GM18861 (cell line): ENCODE measurements around the gene DLG2.
A peak's percentile ranks its signal among the peaks of the same experiment; 100 is the strongest.

Experiments
- ATAC-seq: cut with Tn5 transposase; IDR thresholded peaks from one replicate; pipeline ENCODE4 v1.9.1; 2021; ENCODE audit not compliant: unreplicated experiment

Gene DLG2

GRCh38 chr11:85132851-85133585, 494.1 kb downstream of the DLG2 start:
- no peak for ATAC-seq

DNA sequence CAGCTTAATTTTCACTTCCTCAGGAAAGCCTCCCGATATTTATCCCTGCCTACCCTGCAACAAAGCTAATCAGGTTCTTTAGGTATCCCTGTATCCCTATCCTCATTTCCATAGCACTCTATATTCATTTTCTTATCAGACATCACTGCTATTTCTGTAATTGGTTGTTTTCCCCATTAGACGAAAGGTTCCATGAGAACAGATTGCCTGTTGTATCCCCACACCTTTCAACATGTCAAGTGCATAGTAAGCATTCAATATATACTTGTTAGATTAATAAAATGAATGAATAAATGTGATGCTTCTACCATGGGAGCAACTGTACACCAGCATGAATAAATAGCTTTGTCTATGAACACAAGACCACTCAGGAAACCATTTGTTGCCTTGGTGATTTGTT, 499.8 kb downstream of the DLG2 start:
- ATAC-seq, result no peak

DNA sequence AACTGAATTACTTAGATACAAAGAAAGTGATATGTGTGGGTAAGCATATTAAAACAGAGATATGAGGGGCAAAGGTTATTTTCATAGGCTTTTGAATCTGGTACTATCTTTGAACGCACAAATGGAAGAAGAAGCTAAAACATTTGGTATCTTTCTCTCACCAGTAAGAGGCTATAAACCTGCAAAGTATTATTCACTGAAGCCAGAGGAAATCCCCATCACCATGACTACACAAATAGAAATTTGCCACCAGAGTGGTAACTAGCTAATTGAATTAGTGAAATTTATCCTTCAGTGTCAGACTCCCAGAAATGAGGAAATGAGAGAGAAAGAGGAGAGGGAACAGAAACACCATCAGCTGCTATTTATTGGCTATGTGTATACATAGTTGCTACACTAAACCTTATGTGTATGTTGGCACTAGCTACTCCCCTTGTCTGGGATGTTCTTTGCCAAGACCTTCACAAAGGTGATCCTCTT, 503.4 kb downstream of the DLG2 start:
- peak; percentile 96 for ATAC-seq

DNA sequence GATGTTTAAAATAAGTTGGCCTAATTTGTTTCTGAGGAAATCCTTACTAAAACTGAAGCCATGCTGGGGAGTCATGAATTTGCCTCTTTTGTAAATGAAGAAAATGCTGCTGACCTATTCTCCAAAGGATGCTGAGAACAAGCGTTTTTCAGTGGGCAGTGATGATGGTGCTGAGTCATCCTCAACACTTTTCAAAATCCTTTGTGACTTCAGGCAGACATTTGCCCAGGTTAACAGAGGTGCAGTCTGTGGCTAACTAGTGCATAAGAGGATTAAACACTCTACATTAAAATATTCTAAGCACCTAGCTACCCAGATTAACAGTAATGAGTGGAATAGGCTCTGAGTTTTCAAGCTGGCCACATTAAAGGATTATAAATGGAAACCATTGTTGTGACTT, 509.0 kb downstream of the DLG2 start:
- ATAC-seq, result no peak

DNA sequence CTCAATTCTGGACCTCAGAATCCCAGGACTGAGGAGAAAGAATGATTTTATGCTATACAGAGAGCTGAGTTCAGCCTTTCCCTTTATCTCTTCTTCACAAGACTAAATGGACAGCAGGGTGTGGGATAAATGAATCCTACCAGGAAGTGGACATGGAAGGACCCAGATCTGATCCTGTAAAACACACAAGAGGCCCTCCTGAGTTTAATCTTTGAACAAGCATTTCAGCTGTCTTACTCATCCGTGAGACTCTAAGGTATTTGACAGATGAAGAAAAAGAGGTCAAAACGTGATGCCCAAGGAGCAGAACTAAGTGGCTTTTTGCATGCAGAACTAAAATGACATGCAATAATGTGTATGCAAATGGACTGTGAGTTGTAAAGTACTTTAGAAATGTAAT, 511.3 kb downstream of the DLG2 start:
- ATAC-seq, result no peak

GRCh38 chr11:85114786-85115185, 512.4 kb downstream of the DLG2 start:
- no peak for ATAC-seq

- ATAC-seq, result peak; percentile 95
Measured at GRCh38 chr11:85110246-85110645, 516.9 kb downstream of the DLG2 start.

DNA sequence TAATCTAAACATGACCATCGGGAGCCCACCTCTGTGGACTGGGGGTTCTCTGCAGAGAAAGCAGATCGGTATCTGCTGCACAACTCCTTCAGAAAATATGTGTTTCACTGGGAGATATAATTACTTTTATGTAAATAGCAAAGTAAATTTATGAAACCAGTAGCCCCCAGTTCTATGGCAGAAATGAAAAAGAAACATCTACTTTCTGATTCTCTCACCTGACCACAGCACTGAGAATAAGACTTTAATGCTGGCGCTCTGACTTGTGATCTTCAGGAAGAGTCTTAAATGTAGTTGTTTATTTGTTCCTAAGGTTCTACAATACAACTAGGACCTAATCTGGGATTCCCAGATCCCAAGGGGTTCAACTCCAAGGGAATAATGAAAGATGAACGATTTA, 518.0 kb downstream of the DLG2 start:
- ATAC-seq, result peak; percentile 56

DNA sequence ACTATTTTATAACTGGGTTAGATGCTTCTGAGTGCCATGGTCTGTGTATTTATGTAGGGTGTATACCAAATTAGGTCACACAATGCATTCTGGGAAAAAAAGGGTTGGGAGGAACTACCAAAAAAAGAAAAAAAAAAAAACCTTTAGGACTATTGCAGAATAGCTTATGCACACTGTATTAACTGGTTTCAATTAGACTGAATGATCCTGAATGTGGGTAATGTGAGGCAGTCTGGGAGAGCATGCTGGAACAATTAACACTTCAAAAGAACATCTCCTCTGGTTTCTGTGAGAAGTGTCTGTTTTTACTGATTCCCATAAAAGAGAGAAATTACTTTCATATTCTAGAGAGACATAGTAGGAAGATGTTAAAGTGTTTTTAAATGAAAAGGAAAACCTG, 521.3 kb downstream of the DLG2 start:
- ATAC-seq, result no peak

DNA sequence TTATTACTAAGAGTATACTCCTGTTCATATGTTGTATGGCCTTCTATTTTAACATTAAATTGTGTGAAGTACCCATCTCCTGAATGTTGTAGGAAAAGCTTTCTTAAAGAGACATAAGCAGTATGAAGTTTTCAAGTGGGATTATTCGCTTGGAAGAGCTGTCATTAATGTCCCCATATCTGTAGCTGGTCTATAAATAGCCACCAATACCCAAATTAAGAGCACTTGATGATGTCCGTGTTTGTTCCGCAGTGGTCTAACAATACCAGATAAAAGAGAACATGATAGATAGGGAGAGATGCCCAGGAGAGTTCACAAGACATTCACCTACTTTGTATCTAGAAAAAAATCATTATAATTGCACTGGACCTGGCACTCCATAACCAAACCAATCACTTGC, 527.6 kb downstream of the DLG2 start:
- no peak for ATAC-seq

GRCh38 chr11:85098996-85099395, 528.1 kb downstream of the DLG2 start:
- no peak for ATAC-seq

DNA sequence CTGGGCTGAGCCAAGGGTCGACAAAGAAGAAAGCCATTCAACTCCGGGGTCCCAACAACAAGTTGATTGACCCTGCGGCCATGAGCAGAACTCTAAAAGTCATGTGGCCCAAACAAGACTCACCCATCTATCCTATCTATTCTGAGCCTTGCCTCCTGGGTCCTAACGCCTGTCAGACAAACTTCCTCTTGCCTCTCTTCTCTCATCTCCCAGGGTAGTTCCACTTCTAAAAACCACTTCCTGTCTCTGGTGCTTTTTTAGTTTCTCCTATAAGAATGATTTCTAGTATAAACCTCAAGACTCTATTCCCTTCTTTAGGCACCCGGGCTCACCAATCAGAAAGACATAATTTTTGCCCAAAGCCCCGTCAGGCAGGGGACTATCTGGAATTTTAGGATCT, 530.2 kb downstream of the DLG2 start:
- ATAC-seq, result peak; percentile 55

GRCh38 chr11:85095239-85095638, 531.9 kb downstream of the DLG2 start:
- no peak for ATAC-seq

DNA sequence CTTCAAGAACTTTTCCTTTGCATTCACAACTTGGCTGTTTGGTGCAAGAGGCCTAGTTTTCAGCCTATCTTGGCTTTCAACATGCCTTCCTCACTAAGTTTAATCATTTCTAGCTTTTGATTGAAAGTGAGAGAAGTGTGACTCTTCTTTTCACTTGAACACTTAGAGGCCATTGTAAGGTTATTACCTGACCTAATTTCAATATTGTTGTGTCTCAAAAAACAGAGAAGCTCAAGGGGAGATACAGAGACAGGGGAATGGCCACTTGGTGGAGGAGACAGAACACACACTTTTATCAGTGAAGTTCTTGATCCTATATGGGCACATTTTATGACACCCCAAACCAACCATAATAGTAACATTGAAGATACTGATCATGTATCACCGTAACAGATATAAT, 532.3 kb downstream of the DLG2 start:
- peak; percentile 59 for ATAC-seq

DNA sequence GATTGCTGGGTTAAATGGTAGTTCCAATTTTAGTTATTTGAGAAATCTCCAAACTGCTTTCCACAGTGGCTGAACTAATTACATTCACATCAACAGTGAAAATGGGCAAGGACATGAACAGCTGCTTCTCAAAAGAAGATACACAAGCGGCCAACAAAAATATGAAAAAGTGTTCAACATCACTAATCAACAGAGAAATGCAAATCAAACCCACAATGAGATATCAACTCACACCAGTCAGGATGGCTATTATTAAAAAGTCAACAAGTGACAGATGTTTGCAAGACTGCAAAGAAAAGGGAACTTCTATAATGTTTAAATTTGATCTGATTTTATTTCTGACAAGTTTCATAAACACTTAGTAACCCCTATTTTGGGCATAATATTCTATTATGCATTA, 537.5 kb downstream of the DLG2 start:
- peak; percentile 44 for ATAC-seq

DNA sequence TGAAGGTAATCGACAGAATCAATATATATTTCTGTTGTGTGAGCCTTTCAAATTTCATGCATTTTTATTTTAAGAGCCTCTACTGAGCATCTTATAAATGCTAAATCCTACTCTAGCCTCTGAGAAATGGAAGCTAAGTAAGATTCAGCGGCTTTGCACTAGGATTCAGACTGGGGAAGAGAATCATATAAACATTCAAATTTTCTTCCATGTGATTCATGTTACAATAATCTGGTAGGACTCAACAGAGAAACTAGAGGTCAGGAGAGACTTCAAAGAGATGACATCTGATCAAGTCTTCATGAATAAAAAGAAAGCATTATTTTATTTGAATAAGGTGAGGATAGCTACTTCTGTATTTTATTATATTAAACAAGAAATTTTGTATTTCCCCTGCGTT, 538.9 kb downstream of the DLG2 start:
- ATAC-seq, result no peak

GRCh38 chr11:85086504-85087284, 540.5 kb downstream of the DLG2 start:
- ATAC-seq, result no peak

- no peak for ATAC-seq
Measured at GRCh38 chr11:85076535-85077330, 550.4 kb downstream of the DLG2 start.

DNA sequence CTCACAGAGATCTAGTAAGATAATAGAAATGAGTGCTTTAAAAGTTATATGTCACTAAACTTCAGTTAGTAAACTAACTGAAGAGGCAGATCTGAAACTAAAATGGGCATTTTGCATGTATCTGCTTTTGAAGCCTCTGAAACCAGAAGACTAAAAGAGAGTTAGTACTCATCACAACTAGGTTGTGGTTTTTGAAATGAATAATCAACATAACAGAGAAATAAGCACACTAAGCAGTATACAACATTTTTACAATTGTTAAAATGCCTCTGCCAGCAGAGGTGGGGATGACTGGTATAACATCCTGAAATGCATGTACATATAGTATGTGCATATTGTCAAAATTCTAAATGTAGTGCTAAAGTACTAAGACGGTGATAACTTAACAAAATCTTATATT, 564.5 kb downstream of the DLG2 start:
- peak; percentile 100 for ATAC-seq

DNA sequence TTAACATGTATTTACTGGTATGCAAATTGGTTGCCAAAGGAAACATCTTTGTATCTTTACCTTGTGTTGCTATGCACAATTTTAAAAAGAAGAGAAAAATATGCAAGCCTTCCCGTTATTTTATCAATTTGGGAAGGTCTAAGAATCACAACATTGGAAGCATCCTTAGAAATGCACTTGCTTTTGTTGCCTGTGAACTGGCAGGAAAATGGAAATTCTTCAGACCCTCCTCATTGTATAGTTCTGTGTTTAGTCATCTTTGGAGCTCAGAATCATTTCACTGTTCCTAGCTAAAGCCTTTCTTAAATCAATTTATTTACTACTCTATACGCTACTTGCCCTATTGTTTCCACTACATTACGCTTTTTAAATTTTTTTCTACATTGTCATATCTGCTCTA, 574.5 kb downstream of the DLG2 start:
- no peak for ATAC-seq

- no peak for ATAC-seq
Measured at GRCh38 chr11:85048801-85049200, 578.3 kb downstream of the DLG2 start.

- ATAC-seq, result no peak
Measured at GRCh38 chr11:85045716-85046115, 581.4 kb downstream of the DLG2 start.
